Karpas-422 (cell line): ENCODE results near the gene EPN1. TPM values are rescaled to one million over a fixed set of nuclear protein-coding genes. Genes with fewer than 3 reads are reported as not detected.

Experiments used
- DNase-seq: peaks from one replicate; pipeline ENCODE4 v3.0.0-alpha.2; 2015
- H2AFZ ChIP-seq: fragments of 200-600 bp; sonication (generic); 2 replicates; pipeline ENCODE4 v1.6.1; 2014; ENCODE audit warnings: antibody characterized with exemption, low read length, mixed read lengths
- H3K27ac ChIP-seq: fragments of 200-600 bp; sonication (generic); 2 replicates; pipeline ENCODE4 v1.5.1; 2014; ENCODE audit warnings: mild to moderate bottlenecking, low read length, moderate library complexity
- H3K27me3 ChIP-seq: fragments of 200-600 bp; sonication (generic); 2 replicates; pipeline ENCODE4 v1.6.1; 2014; ENCODE audit warnings: low read length, mixed read lengths
- H3K36me3 ChIP-seq: fragments of 200-600 bp; sonication (generic); 2 replicates; pipeline ENCODE4 v1.6.1; 2014; ENCODE audit warnings: low read length, mixed read lengths; ENCODE audit not compliant: insufficient read depth
- H3K4me1 ChIP-seq: fragments of 200-600 bp; sonication (generic); 2 replicates; pipeline ENCODE4 v1.6.1; 2014; ENCODE audit warnings: mild to moderate bottlenecking, low read length, mixed read lengths
- H3K4me2 ChIP-seq: fragments of 200-600 bp; sonication (generic); 2 replicates; pipeline ENCODE4 v1.6.1; 2014; ENCODE audit warnings: low read length, low read depth, mild to moderate bottlenecking; ENCODE audit not compliant: poor library complexity, severe bottlenecking
- H3K4me3 ChIP-seq: fragments of 200-600 bp; sonication (generic); 2 replicates; pipeline ENCODE4 v1.5.1; 2014; ENCODE audit warnings: mild to moderate bottlenecking, antibody characterized with exemption, low read length, mixed read lengths
- H3K79me2 ChIP-seq: fragments of 200-600 bp; sonication (generic); 2 replicates; pipeline ENCODE4 v1.6.1; 2014; ENCODE audit warnings: mild to moderate bottlenecking, low read length, mixed read lengths
- H3K9ac ChIP-seq: fragments of 200-600 bp; sonication (generic); 2 replicates; pipeline ENCODE4 v1.6.0; 2014; ENCODE audit warnings: low read length
- H3K9me2 ChIP-seq: fragments of 200-600 bp; sonication (generic), shearing (Covaris generic); replicated peaks from 2 replicates; pipeline ENCODE4 v1.6.0; 2014; ENCODE audit warnings: mild to moderate bottlenecking, low read length, moderate library complexity; ENCODE audit not compliant: insufficient read depth
- H3K9me3 ChIP-seq: fragments of 300-700, 200-600 bp; sonication (generic); 2 replicates; pipeline ENCODE4 v1.6.1; 2014; ENCODE audit warnings: low read length, mixed read lengths
- H4K20me1 ChIP-seq: fragments of 200-600 bp; sonication (generic); 2 replicates; pipeline ENCODE4 v1.6.1; 2014; ENCODE audit warnings: mild to moderate bottlenecking, antibody characterized with exemption, low read length, low read depth; ENCODE audit not compliant: insufficient read depth
- total RNA-seq: library from RNA; depleted of rRNA; stranded (reverse); fragments of >200 nt; shearing (Covaris generic); gene quantifications from 2 replicates; pipeline ENCODE4 v1.2.3, GENCODE V29; 2014; ENCODE audit warnings: low replicate concordance

EPN1 gene
- total RNA-seq, 1 experiment from 2014 or later: 21.2 TPM

- Histone ChIP-seq H3K9me3 (no peaks in the 10 kb centered on the region), H3K27me3 (no peaks in the 10 kb centered on the region), H3K4me2 (no peak overlapping the region), H2AFZ (no peak overlapping the region), H3K79me2 (no peaks in the 10 kb centered on the region), H3K9ac (no peak overlapping the region), H3K36me3 (peaks cover 38% of the 10 kb centered on the region), H3K27ac (no peak overlapping the region), H3K4me3 (no peak overlapping the region), H4K20me1 (peaks cover 13% of the 10 kb centered on the region), H3K4me1 (no peaks in the 10 kb centered on the region), H3K9me2 (no peaks in the 10 kb centered on the region)
- DNase-seq: no peak
Observed at GRCh38 chr19:55699221-55699620, 24.2 kb downstream of the EPN1 start.

GRCh38 chr19:55700813-55701212, 25.8 kb downstream of the EPN1 start:
- Histone ChIP-seq H3K27ac (no peak overlapping the region), H3K9me2 (no peaks in the 10 kb centered on the region), H3K27me3 (no peaks in the 10 kb centered on the region), H4K20me1 (peaks cover 20% of the 10 kb centered on the region), H3K4me3 (no peak overlapping the region), H3K4me2 (no peak overlapping the region), H3K79me2 (no peaks in the 10 kb centered on the region), H3K36me3 (peaks cover 30% of the 10 kb centered on the region), H3K4me1 (no peaks in the 10 kb centered on the region), H3K9ac (no peak overlapping the region), H3K9me3 (no peaks in the 10 kb centered on the region), H2AFZ (no peak overlapping the region)
- no peak for DNase-seq

GRCh38 chr19:55702131-55702627, 27.2 kb downstream of the EPN1 start:
- Histone ChIP-seq H3K4me1 (no peaks in the 10 kb centered on the region), H3K4me2 (no peak overlapping the region), H2AFZ (no peak overlapping the region), H3K4me3 (no peak overlapping the region), H3K9me3 (no peaks in the 10 kb centered on the region), H3K9ac (no peak overlapping the region), H4K20me1 (peaks cover 26% of the 10 kb centered on the region), H3K27me3 (no peaks in the 10 kb centered on the region), H3K27ac (no peak overlapping the region), H3K36me3 (peaks cover 30% of the 10 kb centered on the region), H3K79me2 (no peaks in the 10 kb centered on the region), H3K9me2 (no peaks in the 10 kb centered on the region)
- no peak for DNase-seq

GRCh38 chr19:55703790-55704215, 28.8 kb downstream of the EPN1 start:
- Histone ChIP-seq H3K4me1 (no peaks in the 10 kb centered on the region), H3K9ac (no peak overlapping the region), H3K4me3 (no peak overlapping the region), H3K79me2 (no peaks in the 10 kb centered on the region), H3K36me3 (peaks cover 30% of the 10 kb centered on the region), H3K27me3 (no peaks in the 10 kb centered on the region), H3K9me2 (no peaks in the 10 kb centered on the region), H3K4me2 (no peak overlapping the region), H3K27ac (no peak overlapping the region), H3K9me3 (no peaks in the 10 kb centered on the region), H4K20me1 (peaks cover 26% of the 10 kb centered on the region), H2AFZ (no peak overlapping the region)
- no peak for DNase-seq

- no peaks in the 10 kb centered on the region for H3K9me2 ChIP-seq
- peaks cover 26% of the 10 kb centered on the region for H4K20me1 ChIP-seq
- peaks cover 24% of the 10 kb centered on the region for H3K36me3 ChIP-seq
- no peaks in the 10 kb centered on the region for H3K79me2 ChIP-seq
- DNase-seq: peak; percentile 85
- no peak overlapping the region for H3K9ac ChIP-seq
- H3K4me3 ChIP-seq: no peak overlapping the region
- no peak overlapping the region for H2AFZ ChIP-seq
- no peak overlapping the region for H3K27ac ChIP-seq
- H3K9me3 ChIP-seq: no peaks in the 10 kb centered on the region
- H3K4me1 ChIP-seq: no peaks in the 10 kb centered on the region
- H3K4me2 ChIP-seq: no peak overlapping the region
- H3K27me3 ChIP-seq: no peaks in the 10 kb centered on the region
Observed at GRCh38 chr19:55704494-55705245, 29.6 kb downstream of the EPN1 start.

GRCh38 chr19:55705972-55706371, 30.9 kb downstream of the EPN1 start:
- Histone ChIP-seq H3K36me3 (peaks cover 18% of the 10 kb centered on the region), H3K4me2 (no peak overlapping the region), H3K9ac (no peak overlapping the region), H3K27ac (no peak overlapping the region), H3K9me3 (no peaks in the 10 kb centered on the region), H3K4me3 (no peak overlapping the region), H3K4me1 (no peaks in the 10 kb centered on the region), H2AFZ (no peak overlapping the region), H3K9me2 (no peaks in the 10 kb centered on the region), H3K79me2 (no peaks in the 10 kb centered on the region), H3K27me3 (no peaks in the 10 kb centered on the region), H4K20me1 (peaks cover 23% of the 10 kb centered on the region)
- DNase-seq: no peak

- Histone ChIP-seq H3K79me2 (no peaks in the 10 kb centered on the region), H3K27me3 (no peaks in the 10 kb centered on the region), H3K4me2 (no peak overlapping the region), H2AFZ (no peak overlapping the region), H3K4me1 (no peaks in the 10 kb centered on the region), H3K27ac (no peak overlapping the region), H3K9me2 (no peaks in the 10 kb centered on the region), H3K9ac (no peak overlapping the region), H3K4me3 (no peak overlapping the region), H3K36me3 (no peaks in the 10 kb centered on the region), H4K20me1 (no peaks in the 10 kb centered on the region), H3K9me3 (no peaks in the 10 kb centered on the region; the same call in 1 of the 2 replicates)
- DNase-seq: no peak
Observed at GRCh38 chr19:55711719-55712118, 36.7 kb downstream of the EPN1 start.

GRCh38 chr19:55712804-55713631, 38.0 kb downstream of the EPN1 start:
- DNase-seq: no peak
- no peaks in the 10 kb centered on the region for H4K20me1 ChIP-seq
- H3K9me3 ChIP-seq: no peaks in the 10 kb centered on the region; the same call in 1 of the 2 replicates
- no peaks in the 10 kb centered on the region for H3K27me3 ChIP-seq
- H3K4me1 ChIP-seq: no peaks in the 10 kb centered on the region
- no peak overlapping the region for H3K9ac ChIP-seq
- H3K4me3 ChIP-seq: no peak overlapping the region
- H3K27ac ChIP-seq: no peak overlapping the region
- no peak overlapping the region for H3K4me2 ChIP-seq
- H3K36me3 ChIP-seq: no peaks in the 10 kb centered on the region
- H2AFZ ChIP-seq: no peak overlapping the region
- H3K9me2 ChIP-seq: no peaks in the 10 kb centered on the region
- no peaks in the 10 kb centered on the region for H3K79me2 ChIP-seq
